GM12878 (cell line): ENCODE measurements around the gene AGPAT4. TPM values are rescaled to one million over a fixed set of nuclear protein-coding genes. Genes with fewer than 3 reads are reported as not detected.

Experiments used
- DPF2 ChIP-seq: fragments of 450-650 bp; IDR thresholded peaks from 2 replicates; pipeline ENCODE4 v1.6.1; 2017; ENCODE audit warnings: mild to moderate bottlenecking
- HDAC6 ChIP-seq: fragments of 200-600 bp; sonication (generic); IDR thresholded peaks from one replicate; pipeline ENCODE4 v1.8.0; 2017; ENCODE audit warnings: antibody characterized with exemption; ENCODE audit not compliant: unreplicated experiment
- KAT2A ChIP-seq: conservative IDR thresholded peaks from 2 replicates; pipeline ENCODE4 v1.6.1; 2011; ENCODE audit warnings: low read depth, low read length; ENCODE audit not compliant: control insufficient read depth
- NFXL1 ChIP-seq: fragments of 450-650 bp; IDR thresholded peaks from 2 replicates; pipeline ENCODE4 v1.6.1; 2017; ENCODE audit warnings: antibody characterized with exemption, mild to moderate bottlenecking, borderline replicate concordance
- SMAD1 ChIP-seq: fragments of 450-650 bp; IDR thresholded peaks from 2 replicates; pipeline ENCODE4 v1.6.1; 2018; ENCODE audit warnings: mild to moderate bottlenecking, low read depth; ENCODE audit not compliant: partially characterized antibody
- SREBF2 ChIP-seq: IDR thresholded peaks from 2 replicates; pipeline ENCODE4 v1.6.1; 2012; ENCODE audit warnings: mild to moderate bottlenecking, low read length
- YBX1 ChIP-seq: fragments of 450-650 bp; IDR thresholded peaks from 2 replicates; pipeline ENCODE4 v1.6.1; 2016; ENCODE audit warnings: antibody characterized with exemption
- ZBED1 ChIP-seq: IDR thresholded peaks from 2 replicates; pipeline ENCODE4 v1.6.1; 2016; ENCODE audit warnings: borderline replicate concordance
- ZNF207 ChIP-seq: fragments of 450-650 bp; IDR thresholded peaks from 2 replicates; pipeline ENCODE4 v1.6.1; 2014; ENCODE audit warnings: antibody characterized with exemption, mild to moderate bottlenecking, borderline replicate concordance
- polyA plus RNA-seq, 11 experiments: library from polyadenylated mRNA; depleted of rRNA in 4 of 11; unstranded in 6 of 11; stranded (reverse) in 5 of 11; fragments of >200 nt; fragmentation: Nextera tagmentation in 4 of 11; fragmentation: Illumina TruSeq in 1 of 11; extraction: Ambion mirVana in 4 of 11; extraction: Trizol in 1 of 11; gene quantifications; 1 replicate in 1 of 11; 2 replicates in 10 of 11; pipeline versions ENCODE4 v1.2.1 to v1.2.3, GENCODE V29; 2011 to 2016; ENCODE audit warnings: inconsistent platforms in 2 of 11, missing spikeins in 2 of 11, low read depth in 1 of 11
- total RNA-seq, 4 experiments: library from RNA; depleted of rRNA in 3 of 4; stranded (reverse); fragments of >200 nt in 3 of 4; fragmentation: Illumina TruSeq in 1 of 4; extraction: Trizol in 1 of 4; gene quantifications; 2 replicates each; pipeline versions ENCODE4 v1.2.1 to v1.2.3, GENCODE V29; 2013 to 2021
- TF ChIP-seq, protein P1 (sequence below): IDR thresholded peaks from 2 replicates; pipeline ENCODE4 v1.6.1; 2011; ENCODE audit warnings: low read depth, low read length, improper control_type of control experiment, borderline replicate concordance
- TF ChIP-seq, protein P2 (sequence below): fragments of 450-650 bp; IDR thresholded peaks from 2 replicates; pipeline ENCODE4 v1.6.1; 2017; ENCODE audit warnings: antibody characterized with exemption, mild to moderate bottlenecking, moderate library complexity

Gene AGPAT4
- total and polyA plus RNA-seq, 10 of the 15 experiments (the other 5 are each of a cell fraction or from before 2014, with no cell fraction given), result 0.34 to 2.2 (median 1.3) TPM

DNA sequence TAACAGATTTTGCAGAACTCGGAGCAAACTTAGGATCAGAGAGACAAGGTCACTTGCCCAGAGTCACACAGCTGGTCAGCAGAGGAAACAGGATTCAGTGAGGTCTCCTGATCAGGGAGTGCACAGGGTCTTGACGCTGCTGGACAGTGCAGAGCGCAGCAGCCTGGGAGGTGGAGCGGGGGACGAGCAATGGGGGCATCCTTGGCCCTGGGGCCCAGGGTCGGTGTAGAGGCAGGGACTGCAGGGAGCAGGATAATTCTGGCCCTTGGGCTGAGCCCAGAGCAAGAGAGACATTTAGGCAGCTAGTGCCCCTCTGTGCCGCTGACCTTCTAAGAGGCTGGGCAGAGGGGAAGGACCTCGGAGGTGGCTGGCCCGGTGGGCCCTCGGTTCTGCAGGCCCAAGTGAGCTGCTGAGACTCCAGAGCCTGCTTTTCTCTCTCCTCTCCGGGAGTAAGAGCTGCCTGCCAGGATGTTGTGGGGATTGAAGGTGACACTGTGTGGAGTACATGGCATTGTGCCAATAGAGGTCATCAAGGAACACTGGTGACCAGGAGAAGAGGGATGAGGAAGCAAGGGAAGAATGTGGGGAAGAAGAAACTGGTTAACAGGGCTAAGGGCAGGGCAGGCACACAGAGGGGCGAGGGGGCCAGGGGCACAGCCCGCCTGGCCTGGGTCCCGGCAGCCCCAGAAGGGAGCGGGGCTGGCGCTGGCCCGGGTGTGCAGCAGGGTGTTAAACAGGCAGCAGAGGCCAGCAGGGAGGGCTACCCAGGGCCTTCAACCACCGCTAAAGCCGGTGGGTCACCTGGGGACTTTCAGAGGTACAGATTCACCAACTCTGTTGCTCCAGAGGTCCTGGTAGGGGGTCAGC is 122.0 kb downstream of the AGPAT4 start (continued):
- TF ChIP-seq, protein P1, sequence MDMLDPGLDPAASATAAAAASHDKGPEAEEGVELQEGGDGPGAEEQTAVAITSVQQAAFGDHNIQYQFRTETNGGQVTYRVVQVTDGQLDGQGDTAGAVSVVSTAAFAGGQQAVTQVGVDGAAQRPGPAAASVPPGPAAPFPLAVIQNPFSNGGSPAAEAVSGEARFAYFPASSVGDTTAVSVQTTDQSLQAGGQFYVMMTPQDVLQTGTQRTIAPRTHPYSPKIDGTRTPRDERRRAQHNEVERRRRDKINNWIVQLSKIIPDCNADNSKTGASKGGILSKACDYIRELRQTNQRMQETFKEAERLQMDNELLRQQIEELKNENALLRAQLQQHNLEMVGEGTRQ, result no peak
- TF ChIP-seq NFXL1 (no peak), SREBF2 (no peak), ZNF207 (no peak), ZBED1 (no peak), SMAD1 (no peak), YBX1 (no peak), DPF2 (no peak), HDAC6 (no peak), KAT2A (no peak)
- TF ChIP-seq, protein P2, sequence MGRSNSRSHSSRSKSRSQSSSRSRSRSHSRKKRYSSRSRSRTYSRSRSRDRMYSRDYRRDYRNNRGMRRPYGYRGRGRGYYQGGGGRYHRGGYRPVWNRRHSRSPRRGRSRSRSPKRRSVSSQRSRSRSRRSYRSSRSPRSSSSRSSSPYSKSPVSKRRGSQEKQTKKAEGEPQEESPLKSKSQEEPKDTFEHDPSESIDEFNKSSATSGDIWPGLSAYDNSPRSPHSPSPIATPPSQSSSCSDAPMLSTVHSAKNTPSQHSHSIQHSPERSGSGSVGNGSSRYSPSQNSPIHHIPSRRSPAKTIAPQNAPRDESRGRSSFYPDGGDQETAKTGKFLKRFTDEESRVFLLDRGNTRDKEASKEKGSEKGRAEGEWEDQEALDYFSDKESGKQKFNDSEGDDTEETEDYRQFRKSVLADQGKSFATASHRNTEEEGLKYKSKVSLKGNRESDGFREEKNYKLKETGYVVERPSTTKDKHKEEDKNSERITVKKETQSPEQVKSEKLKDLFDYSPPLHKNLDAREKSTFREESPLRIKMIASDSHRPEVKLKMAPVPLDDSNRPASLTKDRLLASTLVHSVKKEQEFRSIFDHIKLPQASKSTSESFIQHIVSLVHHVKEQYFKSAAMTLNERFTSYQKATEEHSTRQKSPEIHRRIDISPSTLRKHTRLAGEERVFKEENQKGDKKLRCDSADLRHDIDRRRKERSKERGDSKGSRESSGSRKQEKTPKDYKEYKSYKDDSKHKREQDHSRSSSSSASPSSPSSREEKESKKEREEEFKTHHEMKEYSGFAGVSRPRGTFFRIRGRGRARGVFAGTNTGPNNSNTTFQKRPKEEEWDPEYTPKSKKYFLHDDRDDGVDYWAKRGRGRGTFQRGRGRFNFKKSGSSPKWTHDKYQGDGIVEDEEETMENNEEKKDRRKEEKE, result no peak
